ENCODE measurements around the gene LRRC4B.
"Not testable (repeated sequence)": the region's sequence is repeated elsewhere in the genome, so short reads cannot be mapped to it uniquely, and the experiment has no call there.

Gene LRRC4B

GRCh38 chr19:50551034-50551714 is 17.1 kb downstream of the LRRC4B start:
- DNase-seq = no peak

GRCh38 chr19:50550594-50550966 is 17.7 kb downstream of the LRRC4B start:
- no peak for DNase-seq

GRCh38 chr19:50549927-50550593 is 18.2 kb downstream of the LRRC4B start:
- DNase-seq = no peak

- DNase-seq = no peak
Observed at GRCh38 chr19:50549059-50549926, 18.9 kb downstream of the LRRC4B start.

GRCh38 chr19:50548191-50549058 is 19.8 kb downstream of the LRRC4B start:
- no peak for DNase-seq

- DNase-seq = no peak
Observed at GRCh38 chr19:50547385-50548190, 20.6 kb downstream of the LRRC4B start.

- no peak for DNase-seq
Observed at GRCh38 chr19:50546527-50547221, 21.6 kb downstream of the LRRC4B start.

GRCh38 chr19:50542943-50543342 is 25.3 kb downstream of the LRRC4B start:
- no peak for DNase-seq

- DNase-seq = peak; percentile 35
Observed at GRCh38 chr19:50537769-50538230, 30.4 kb downstream of the LRRC4B start.

GRCh38 chr19:50537306-50537685 is 30.9 kb downstream of the LRRC4B start:
- no peak for DNase-seq

- DNase-seq = no peak
Observed at GRCh38 chr19:50536662-50537305, 31.5 kb downstream of the LRRC4B start.

- no peak for DNase-seq
Observed at GRCh38 chr19:50535672-50536187, 32.5 kb downstream of the LRRC4B start.

- no peak for DNase-seq
Observed at GRCh38 chr19:50534478-50534877, 33.8 kb downstream of the LRRC4B start.

- no peak for DNase-seq
Observed at GRCh38 chr19:50532952-50533351, 35.3 kb downstream of the LRRC4B start.

- no peak for DNase-seq
Observed at GRCh38 chr19:50531171-50531612, 37.0 kb downstream of the LRRC4B start.

- not testable (repeated sequence) for DNase-seq
Observed at GRCh38 chr19:50528052-50528451, 40.2 kb downstream of the LRRC4B start.

- DNase-seq = no peak
Observed at GRCh38 chr19:50522881-50523280, 45.4 kb downstream of the LRRC4B start.

- no peak for DNase-seq
Observed at GRCh38 chr19:50520822-50521465, 47.3 kb downstream of the LRRC4B start.

- DNase-seq = no peak
Observed at GRCh38 chr19:50519006-50519575, 49.1 kb downstream of the LRRC4B start.
